Transverse colon (tissue), 4 donors: ENCODE measurements around the gene STOML2. TPM values are rescaled to one million over a fixed set of nuclear protein-coding genes. Genes with fewer than 3 reads are reported as not detected.

Experiments used
- DNase-seq: peaks from one replicate; pipeline ENCODE4 v3.0.0-alpha.2; 2019
- H3K27ac ChIP-seq, 4 donors: fragments of 200-600 bp; sonication (generic); 2 replicates each; pipeline ENCODE4 v1.5.1; 2016 to 2018; ENCODE audit warnings: inconsistent platforms in 4 of 4
- H3K27me3 ChIP-seq: fragments of 200-600 bp; sonication (generic); 2 replicates; pipeline ENCODE4 v1.5.1; 2017; ENCODE audit warnings: inconsistent platforms
- H3K36me3 ChIP-seq, 4 donors: fragments of 200-600 bp; sonication (generic); 2 replicates each; pipeline ENCODE4 v1.5.1; 2017 to 2019; ENCODE audit warnings: inconsistent platforms in 4 of 4
- H3K4me1 ChIP-seq, 4 donors: fragments of 200-600 bp; sonication (generic); 2 replicates each; pipeline ENCODE4 v1.5.1; 2017 to 2020; ENCODE audit warnings: inconsistent platforms in 4 of 4
- H3K4me3 ChIP-seq, 4 donors: fragments of 200-600 bp; sonication (generic); 1 replicate in 1 of 4; 2 replicates in 3 of 4; pipeline versions ENCODE4 v1.5.1 to v1.6.1; 2017 to 2019; ENCODE audit warnings: inconsistent platforms in 4 of 4
- H3K9me3 ChIP-seq, 2 donors: fragments of 200-600 bp; sonication (generic); 2 replicates each; pipeline ENCODE4 v1.5.1; 2017 to 2019; ENCODE audit warnings: inconsistent platforms in 2 of 2
- CTCF ChIP-seq, 5 experiments: fragments of 200-600 bp in 3 of 5; fragments of 450-650 bp in 2 of 5; sonication (generic) in 3 of 5; IDR thresholded peaks; 1 replicate in 2 of 5; 2 replicates in 3 of 5; pipeline ENCODE4 v1.5.1; 2016 to 2017; ENCODE audit warnings: antibody characterized with exemption in 5 of 5, inconsistent platforms in 3 of 5, mild to moderate bottlenecking in 2 of 5, moderate library complexity in 1 of 5
- EP300 ChIP-seq: sonication (generic); formaldehyde crosslinking; IDR thresholded peaks from one replicate; pipeline ENCODE4 v1.6.1; 2017; ENCODE audit warnings: antibody characterized with exemption, low read depth
- POLR2A ChIP-seq: fragments of 450-650 bp; IDR thresholded peaks from one replicate; pipeline ENCODE4 v1.6.1; 2016; ENCODE audit warnings: antibody characterized with exemption, mild to moderate bottlenecking, moderate library complexity
- POLR2AphosphoS5 ChIP-seq, 3 donors: sonication (generic); formaldehyde crosslinking; IDR thresholded peaks; one replicate each; pipeline ENCODE4 v1.6.1; 2016; ENCODE audit warnings: antibody characterized with exemption in 3 of 3
- WGBS, 2 donors: methylation state at CpG; one replicate each; pipeline ENCODE4 v1.1.5; 2018; ENCODE audit warnings: low coverage in 1 of 2; 5-methylcytosine and 5-hydroxymethylcytosine counted together
- in situ Hi-C, 4 donors: fragments of 200-750 bp; cut with MboI; loops; one replicate each; pipeline versions ENCODE4 v1.15.0 to v1.15.1; 2017; ENCODE audit warnings: low sequenced_read_pairs in 3 of 4, low pct_ligation_motif_present in 1 of 4, low pct_unique_long_range_greater_than_20kb in 1 of 4
- intact Hi-C: fragments of 100-400 bp; cut with DNase I; formaldehyde crosslinking; loops from one replicate; pipeline ENCODE4 v1.15.1; 2023; ENCODE audit warnings: low total_unique reads
- total RNA-seq, 4 donors: library from RNA; depleted of rRNA; stranded (reverse); fragments of >200 nt; gene quantifications; one replicate each; pipeline ENCODE4 v1.1.0, GENCODE V29; 2016

STOML2 gene
- total RNA-seq, 4 donors from 2014 or later: 36.7 to 99.1 (median 70.9) TPM

DNA sequence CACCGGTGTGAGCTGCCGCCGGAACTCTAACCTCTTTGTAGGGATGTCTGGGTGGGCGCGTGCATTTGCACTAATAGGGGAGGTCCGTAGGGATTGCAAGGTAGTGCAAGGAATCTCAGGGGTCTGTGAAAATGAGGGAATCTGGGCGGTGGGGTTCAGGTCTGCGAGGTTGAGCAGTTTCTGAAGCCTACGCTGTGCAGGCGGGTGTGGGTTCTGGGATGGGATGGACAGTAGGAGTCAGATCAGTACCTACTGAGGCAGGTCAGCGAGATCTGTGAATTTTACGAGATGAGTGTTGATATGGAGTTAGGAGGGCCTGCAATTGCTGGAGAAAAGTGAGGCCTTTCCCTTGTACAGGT lies 13.6 kb upstream of the STOML2 start:
- no peaks in the 10 kb centered on the region for H3K36me3 ChIP-seq
- no peaks in the 10 kb centered on the region for H3K9me3 ChIP-seq
- no peak for TF ChIP-seq POLR2AphosphoS5 (IDR thresholded peaks at IDR 0.05)
- TF ChIP-seq CTCF (IDR thresholded peaks at IDR 0.05): no peak
- TF ChIP-seq POLR2A: no peak
- TF ChIP-seq EP300: no peak
- 0 to 1% methylated on average over 2 to 12 of the region's 12 CpGs for WGBS, 2 donors
- peaks cover 26 to 49% (median 44%) of the 10 kb centered on the region in 4 donors for H3K4me1 ChIP-seq
- DNase-seq: no peak
- no peaks in the 10 kb centered on the region for H3K27me3 ChIP-seq
- H3K4me3 ChIP-seq: peak overlapping the region in 3 of 4 donors; percentile 43 to 57 (median 45)
- in situ Hi-C loops: loop anchor here (5.0 to 25.0 kb wide), 6 partner anchors 138 to 446 kb away; a partner anchor contains a TSS
- H3K27ac ChIP-seq: peak overlapping the region; percentile 87 to 96 (median 91)
- intact Hi-C loops: loop anchor here (5.0 kb wide), 2 partner anchors 141 to 366 kb away; no protein-coding TSS in a partner anchor

GRCh38 chr9:35115680-35116538 lies 13.0 kb upstream of the STOML2 start, which contains the start of gene ATOSB:
TSS of gene ATOSB (minus strand) at chr9:35115862. CDS start at chr9:35108274, 7,588 bp downstream.
- 1% methylated on average over 52 of the region's 54 CpGs; no CpG with 5 or more reads in 1 of the 2 donors for WGBS, 2 donors
- Histone ChIP-seq H3K4me3 (peak within 1 kb of the TSS; percentile 43 to 57 (median 51)), H3K4me1 (peaks cover 28 to 50% (median 47%) of the 10 kb centered on the region in 4 donors), H3K27ac (peak within 1 kb of the TSS; percentile 87 to 96 (median 91)), H3K27me3 (no peaks in the 10 kb centered on the region), H3K36me3 (no peaks in the 10 kb centered on the region), H3K9me3 (no peaks in the 10 kb centered on the region)
- intact Hi-C loops: loop anchor here (5.0 kb wide), 2 partner anchors 141 to 366 kb away; no protein-coding TSS in a partner anchor
- TF ChIP-seq POLR2A: peak; percentile 92
- peak; percentile 89 to 94 (median 91) for TF ChIP-seq POLR2AphosphoS5 (IDR thresholded peaks at IDR 0.05)
- TF ChIP-seq EP300: no peak
- DNase-seq: peak; percentile 99
- in situ Hi-C loops: loop anchor here (5.0 to 25.0 kb wide), 6 partner anchors 139 to 446 kb away; a partner anchor contains a TSS

- Histone ChIP-seq H3K9me3 (no peaks in the 10 kb centered on the region), H3K4me1 (peaks cover 37 to 59% (median 56%) of the 10 kb centered on the region in 4 donors), H3K36me3 (no peaks in the 10 kb centered on the region), H3K4me3 (peak overlapping the region; percentile 43 to 57 (median 51)), H3K27me3 (no peaks in the 10 kb centered on the region), H3K27ac (peak overlapping the region; percentile 87 to 96 (median 91))
- 0 to 16% methylated on average over 1 to 11 of the region's 12 CpGs for WGBS, 2 donors
- no peak for TF ChIP-seq CTCF (IDR thresholded peaks at IDR 0.05)
- peak in 2 of 3 donors; percentile 16 to 36 for TF ChIP-seq POLR2AphosphoS5 (IDR thresholded peaks at IDR 0.05)
- TF ChIP-seq EP300: no peak
- TF ChIP-seq POLR2A: peak; percentile 33
- in situ Hi-C loops: loop anchor here (5.0 to 25.0 kb wide), 6 partner anchors 140 to 447 kb away; a partner anchor contains a TSS
- DNase-seq: peak; percentile 74
- intact Hi-C loops: loop anchor here (5.0 kb wide), 2 partner anchors 142 to 367 kb away; no protein-coding TSS in a partner anchor
Measured at GRCh38 chr9:35114840-35115628, 12.1 kb upstream of the STOML2 start.

GRCh38 chr9:35114113-35114839 lies 11.3 kb upstream of the STOML2 start:
- in situ Hi-C loops: loop anchor here (10.0 to 25.0 kb wide), 4 partner anchors 141 to 448 kb away; a partner anchor contains a TSS
- 7% methylated on average over 5 of the region's 5 CpGs; no CpG with 5 or more reads in 1 of the 2 donors for WGBS, 2 donors

More at GRCh38 chr9:35114113-35114839, 11.3 kb upstream of the STOML2 start:
- Histone ChIP-seq H3K4me1 (peaks cover 37 to 60% (median 56%) of the 10 kb centered on the region in 4 donors), H3K9me3 (no peaks in the 10 kb centered on the region), H3K36me3 (no peaks in the 10 kb centered on the region), H3K4me3 (peak overlapping the region; percentile 43 to 57 (median 51)), H3K27ac (peak overlapping the region; percentile 87 to 96 (median 91)), H3K27me3 (no peaks in the 10 kb centered on the region)
- intact Hi-C loops: no loop called here
- DNase-seq: peak; percentile 88
- TF ChIP-seq CTCF (IDR thresholded peaks at IDR 0.05): no peak
- TF ChIP-seq POLR2AphosphoS5 (IDR thresholded peaks at IDR 0.05): peak in 1 of 3 donors; percentile 11
- TF ChIP-seq EP300: no peak
- TF ChIP-seq POLR2A: no peak
